Pons (tissue), 1 donor: ENCODE results near the gene MZB1.
"Not testable (repeated sequence)": the region's sequence is repeated elsewhere in the genome, so short reads cannot be mapped to it uniquely, and the experiment has no call there.

Source experiments
- DNase-seq: peaks from one replicate; pipeline ENCODE4 v3.0.0-alpha.2; 2016; ENCODE audit warnings: low spot score

Gene MZB1

GRCh38 chr5:139391570-139392323 lies 2.0 kb upstream of the MZB1 start:
- DNase-seq, result no peak

GRCh38 chr5:139390639-139391569 lies 1.2 kb upstream of the MZB1 start:
- no peak for DNase-seq

GRCh38 chr5:139388198-139388821 lies 1.4 kb downstream of the MZB1 start:
- no peak for DNase-seq

- DNase-seq, result no peak
Observed at GRCh38 chr5:139387611-139388197, 2.0 kb downstream of the MZB1 start.

GRCh38 chr5:139386956-139387355 lies 2.8 kb downstream of the MZB1 start:
- DNase-seq, result not testable (repeated sequence)

- no peak for DNase-seq
Observed at GRCh38 chr5:139386050-139386438, 3.7 kb downstream of the MZB1 start.

DNA sequence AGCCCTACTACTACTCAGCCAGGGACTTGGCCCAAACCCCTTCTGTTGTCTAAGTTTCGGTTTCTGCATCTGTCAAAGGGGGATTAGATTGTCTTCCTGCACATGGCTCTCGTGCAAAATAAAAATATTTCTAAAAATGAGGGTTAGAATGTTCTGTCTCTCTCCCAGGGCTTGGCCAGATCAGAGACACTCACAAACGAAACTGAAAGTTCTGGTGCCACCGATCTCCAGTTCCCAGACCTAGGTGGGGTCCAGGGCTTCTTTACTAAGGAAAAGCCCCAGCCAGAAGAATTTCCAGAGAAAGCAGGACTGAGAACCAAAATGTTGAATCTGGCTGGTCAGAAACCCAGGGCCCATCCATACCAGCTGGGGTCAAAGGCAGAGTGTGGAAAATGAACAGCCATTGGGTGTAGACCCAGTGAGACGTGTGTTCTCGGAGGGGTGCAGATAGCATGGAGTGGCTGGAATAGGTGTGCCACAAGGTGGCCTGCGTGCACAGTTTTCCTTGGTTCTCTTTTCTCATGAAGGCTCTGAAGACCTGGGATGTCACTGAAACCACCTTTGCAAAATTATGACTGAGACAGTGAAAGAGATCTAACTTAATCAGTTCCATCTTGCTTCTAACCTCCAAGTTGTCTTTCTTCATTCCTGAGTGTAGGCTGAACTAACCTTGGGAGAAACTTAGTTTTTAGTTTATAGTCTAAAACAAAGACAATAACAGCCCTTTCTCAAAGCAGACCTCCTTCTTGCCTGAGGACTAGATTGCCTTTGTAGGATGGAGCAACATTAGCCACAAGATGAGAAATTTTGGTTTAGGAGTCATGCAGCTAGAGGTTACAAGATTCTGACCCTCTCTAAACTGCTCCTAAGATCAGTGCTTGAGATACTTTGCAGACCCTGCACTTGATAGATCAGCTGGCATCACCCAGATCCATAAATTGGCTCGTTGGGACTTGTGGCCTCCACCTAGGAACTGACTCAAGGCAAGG lies 4.4 kb downstream of the MZB1 start:
- no peak for DNase-seq

DNA sequence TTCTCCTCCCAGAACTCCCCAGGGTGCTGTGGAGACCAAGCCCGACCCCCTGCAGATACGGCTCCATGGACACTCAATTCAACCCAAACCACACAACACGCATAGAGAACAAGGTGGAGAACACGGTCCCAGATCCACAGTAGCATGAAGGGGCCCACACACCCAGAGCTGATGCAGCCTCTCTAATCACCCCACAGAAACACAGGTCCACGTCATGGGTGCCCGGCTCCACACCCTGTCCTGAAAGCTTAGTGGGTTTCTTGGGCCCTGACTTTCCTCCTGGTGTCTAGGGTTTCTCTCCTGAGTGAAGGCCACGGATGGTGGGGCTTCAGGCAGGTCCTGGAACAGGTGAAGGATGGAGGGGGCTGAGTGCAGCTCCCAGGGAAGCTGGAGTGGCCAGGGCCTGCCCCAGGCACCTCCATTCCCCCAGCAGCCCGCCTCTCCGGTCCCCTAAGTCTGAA lies 5.1 kb downstream of the MZB1 start:
- DNase-seq, result no peak

DNA sequence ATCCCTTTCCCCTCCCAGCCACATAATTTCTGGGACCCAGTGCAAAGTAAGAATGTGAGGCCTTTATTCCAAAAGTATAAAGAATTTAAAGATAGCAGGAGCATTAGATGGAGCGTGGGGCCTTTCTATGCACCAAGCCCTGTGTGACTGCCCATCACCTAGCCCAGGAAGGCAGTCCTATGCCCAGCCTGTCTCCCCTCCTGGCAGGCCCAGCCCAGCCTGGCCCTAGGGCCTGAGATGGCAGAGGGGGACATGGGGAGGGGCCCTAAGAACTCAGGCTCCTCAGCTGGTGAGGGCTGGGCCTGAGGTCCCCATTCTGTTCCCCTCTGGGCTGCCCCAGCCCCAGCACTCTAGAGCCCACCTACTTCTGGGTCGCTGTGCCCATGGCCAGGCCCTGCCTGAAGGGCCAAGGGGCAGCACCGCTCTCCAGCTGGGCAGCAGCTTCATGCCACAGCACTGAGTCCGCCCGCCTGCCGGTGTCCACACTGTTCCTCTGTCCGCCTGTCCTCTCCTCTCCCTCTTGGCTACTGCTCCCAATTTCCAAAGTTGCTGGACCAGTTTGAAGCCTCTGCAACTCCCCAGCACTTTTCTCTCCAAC lies 5.6 kb downstream of the MZB1 start:
- no peak for DNase-seq

DNA sequence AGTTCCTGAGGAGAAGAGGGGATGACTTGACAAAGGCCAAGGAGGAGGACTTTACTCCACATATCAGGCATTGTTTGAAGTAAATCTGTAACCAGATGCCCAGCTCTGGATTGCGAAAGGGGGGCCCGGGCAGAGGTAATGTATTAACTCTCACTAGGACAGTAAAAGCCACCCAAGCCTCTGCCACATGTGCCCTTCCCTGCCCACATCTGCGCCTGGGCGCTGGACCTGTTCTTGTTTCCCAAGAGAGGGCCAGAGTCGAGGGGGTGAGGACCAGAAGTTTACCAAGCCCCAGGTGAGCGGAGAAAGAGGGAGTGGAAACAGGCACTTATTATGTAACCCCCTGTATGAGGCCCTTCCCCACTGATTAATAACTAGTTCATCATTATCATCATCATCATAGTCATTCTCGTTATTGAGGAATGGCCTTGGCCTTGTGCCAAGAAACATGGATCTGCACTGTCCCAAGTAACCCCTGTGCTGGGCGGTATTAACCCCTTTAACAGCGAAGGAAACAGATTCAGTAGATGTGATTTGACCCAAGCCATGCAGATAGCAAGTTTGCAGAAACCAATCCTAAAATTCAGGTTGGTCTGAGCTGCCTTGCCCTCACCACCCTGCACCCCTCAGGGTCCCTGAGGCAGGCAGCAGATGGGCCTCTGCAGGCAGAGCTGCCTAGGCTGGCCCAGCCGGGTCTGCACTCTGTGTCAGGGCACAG lies 6.3 kb downstream of the MZB1 start, which contains the start of gene SLC23A1:
Gene SLC23A1 (minus strand): TSS at position 23 of the 718 bp plus-strand sequence. CDS start 44 bp downstream, outside the sequence.
- no peak for DNase-seq

- DNase-seq, result no peak
Observed at GRCh38 chr5:139382807-139383206, 6.9 kb downstream of the MZB1 start.

- no peak for DNase-seq
Observed at GRCh38 chr5:139381837-139382761, 7.6 kb downstream of the MZB1 start.

GRCh38 chr5:139379626-139380449 lies 9.9 kb downstream of the MZB1 start:
- no peak for DNase-seq

- no peak for DNase-seq
Observed at GRCh38 chr5:139378941-139379361, 10.8 kb downstream of the MZB1 start.

DNA sequence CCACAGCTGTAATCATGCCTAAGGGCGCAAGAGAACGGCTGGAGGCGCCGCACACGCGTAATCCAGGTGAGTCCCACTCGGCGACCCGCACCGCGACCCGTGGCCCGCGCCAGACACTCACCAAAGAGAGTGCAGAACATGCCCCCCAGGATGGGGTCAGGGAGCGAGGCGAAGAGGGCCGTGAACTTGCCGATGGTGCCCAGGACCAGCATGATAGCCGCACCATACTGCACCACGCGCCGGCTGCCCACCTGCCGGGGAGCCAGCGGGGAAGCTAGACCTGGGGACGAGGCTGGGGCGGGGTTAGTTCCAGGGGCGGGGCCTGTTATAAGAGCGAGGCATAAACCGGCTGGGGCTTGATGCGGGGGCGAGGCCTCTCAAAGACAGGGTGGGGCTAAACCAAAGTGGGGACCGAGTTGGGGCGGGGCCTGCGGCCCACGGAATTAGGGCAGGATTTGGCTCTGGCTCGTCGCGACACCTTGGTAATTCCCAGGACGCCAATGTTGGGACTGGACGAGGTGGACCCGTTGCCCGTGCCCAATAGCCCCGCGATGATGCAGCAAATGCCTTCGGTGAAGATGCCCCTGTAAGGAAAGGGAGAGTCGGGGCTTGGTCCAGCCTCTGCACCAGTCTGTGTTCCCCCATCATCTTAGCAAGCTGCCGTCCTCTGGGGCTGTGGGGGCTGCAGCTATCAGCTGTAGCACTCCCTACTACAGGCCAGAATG lies 11.4 kb downstream of the MZB1 start:
- DNase-seq, result no peak

GRCh38 chr5:139377226-139377625 lies 12.5 kb downstream of the MZB1 start:
- no peak for DNase-seq

- DNase-seq, result no peak
Observed at GRCh38 chr5:139376364-139376763, 13.3 kb downstream of the MZB1 start.
